GM19043 (cell line): Measurements from ENCODE around the gene GABRB1.
A peak's percentile ranks its signal among the peaks of the same experiment; 100 is the strongest.

Source experiments
- ATAC-seq: cut with Tn5 transposase; IDR thresholded peaks from one replicate; pipeline ENCODE4 v1.9.1; 2021; ENCODE audit warnings: low read depth; ENCODE audit not compliant: unreplicated experiment

The GABRB1 gene

GRCh38 chr4:47451657-47452056, 420.3 kb downstream of the GABRB1 start:
- ATAC-seq = no peak

DNA sequence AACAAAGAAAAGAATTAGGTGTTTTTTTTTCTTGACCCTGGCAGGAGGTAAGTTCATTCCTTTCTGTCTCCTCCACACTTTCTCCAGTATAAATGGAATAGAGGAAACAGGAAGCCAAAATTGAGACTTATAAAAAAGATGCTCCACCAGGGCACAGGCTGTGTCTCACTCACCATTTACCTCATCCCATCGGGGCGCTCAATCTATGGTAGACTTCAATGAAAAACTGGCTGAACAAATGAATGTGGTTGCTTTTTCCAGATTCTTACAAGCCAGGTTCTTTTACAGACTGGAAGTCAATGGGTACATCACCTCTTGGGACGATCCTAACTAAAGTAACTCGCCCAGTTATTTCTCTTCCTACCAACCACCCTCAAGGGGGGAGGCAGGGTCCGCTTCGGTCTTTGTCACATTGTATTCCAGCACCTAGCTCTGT, 431.4 kb downstream of the GABRB1 start:
- ATAC-seq = peak; percentile 14

DNA sequence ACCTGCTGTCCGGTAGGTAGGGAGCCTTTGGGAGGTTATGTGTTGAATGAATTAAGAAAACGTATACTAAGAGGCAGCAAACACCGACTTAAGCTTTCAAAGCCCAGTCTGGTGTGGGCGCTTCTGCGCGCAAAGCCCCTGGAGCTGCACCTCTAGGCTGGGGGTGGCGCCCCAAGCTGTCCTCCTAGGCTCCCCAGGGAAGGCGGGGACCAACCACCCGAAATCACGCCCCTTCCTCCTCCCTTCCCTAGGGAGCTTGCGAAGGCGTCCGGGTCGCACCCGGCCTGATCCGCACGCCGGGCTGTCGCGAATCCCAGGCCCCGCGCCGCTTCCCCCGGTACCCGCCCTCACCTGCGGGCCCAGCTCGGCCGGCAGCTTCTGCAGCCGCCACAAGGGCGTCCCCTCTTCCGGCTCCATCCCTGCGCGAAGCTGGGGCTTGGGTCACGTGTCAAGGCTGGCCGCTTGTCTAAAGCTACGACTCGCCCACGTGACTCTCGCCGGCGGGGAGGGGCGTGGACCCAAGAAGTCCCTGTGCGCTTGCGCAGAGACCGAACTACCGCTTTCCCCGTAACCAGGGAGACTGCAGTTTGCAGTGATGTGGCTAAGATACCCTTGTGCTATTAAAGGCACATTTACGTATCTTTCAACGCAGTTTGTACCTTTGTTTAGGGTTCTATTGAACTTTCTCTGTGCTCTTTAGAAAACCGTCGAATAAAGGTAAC, 432.0 kb downstream of the GABRB1 start, which contains the start of gene COMMD8:
TSS of gene COMMD8 (minus strand) at position 468 of the 722 bp plus-strand sequence. CDS start at position 417, 51 bp downstream.
- peak; percentile 83 for ATAC-seq

GRCh38 chr4:47465004-47465403, 433.6 kb downstream of the GABRB1 start:
- ATAC-seq = peak; percentile 37

DNA sequence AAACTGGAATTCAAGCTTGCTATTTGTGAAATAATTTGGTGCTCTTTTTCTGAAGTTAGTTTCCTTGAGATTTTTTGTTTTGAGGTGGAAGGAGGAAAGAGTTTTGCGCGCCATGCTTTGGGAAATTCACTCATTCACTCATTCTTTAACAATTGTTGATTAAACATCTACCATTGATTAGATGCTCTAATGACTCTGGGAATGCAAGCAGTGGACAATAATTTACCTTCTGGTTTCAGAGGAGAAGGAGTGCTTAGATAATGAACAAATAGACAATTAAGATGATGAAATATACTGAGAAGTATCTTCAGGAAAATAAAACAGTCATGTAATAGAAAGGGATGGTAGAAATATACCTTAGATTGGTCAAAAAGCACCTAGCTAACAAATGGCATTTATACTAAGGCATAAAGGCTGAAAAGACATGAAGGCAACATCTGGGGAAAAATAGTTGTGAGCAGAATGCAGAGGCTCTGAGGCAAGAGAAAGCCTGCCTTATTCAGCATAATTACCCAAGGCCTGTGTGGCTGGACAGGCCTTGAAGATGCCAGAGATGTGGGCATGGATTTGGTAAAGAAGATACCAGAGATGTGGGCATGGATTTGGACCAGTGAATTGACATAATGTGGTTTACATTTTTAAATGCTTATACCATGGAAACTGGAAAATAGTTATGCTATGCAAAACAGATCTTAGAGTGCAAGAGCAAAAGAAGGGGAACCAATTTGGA, 434.9 kb downstream of the GABRB1 start:
- no peak for ATAC-seq

DNA sequence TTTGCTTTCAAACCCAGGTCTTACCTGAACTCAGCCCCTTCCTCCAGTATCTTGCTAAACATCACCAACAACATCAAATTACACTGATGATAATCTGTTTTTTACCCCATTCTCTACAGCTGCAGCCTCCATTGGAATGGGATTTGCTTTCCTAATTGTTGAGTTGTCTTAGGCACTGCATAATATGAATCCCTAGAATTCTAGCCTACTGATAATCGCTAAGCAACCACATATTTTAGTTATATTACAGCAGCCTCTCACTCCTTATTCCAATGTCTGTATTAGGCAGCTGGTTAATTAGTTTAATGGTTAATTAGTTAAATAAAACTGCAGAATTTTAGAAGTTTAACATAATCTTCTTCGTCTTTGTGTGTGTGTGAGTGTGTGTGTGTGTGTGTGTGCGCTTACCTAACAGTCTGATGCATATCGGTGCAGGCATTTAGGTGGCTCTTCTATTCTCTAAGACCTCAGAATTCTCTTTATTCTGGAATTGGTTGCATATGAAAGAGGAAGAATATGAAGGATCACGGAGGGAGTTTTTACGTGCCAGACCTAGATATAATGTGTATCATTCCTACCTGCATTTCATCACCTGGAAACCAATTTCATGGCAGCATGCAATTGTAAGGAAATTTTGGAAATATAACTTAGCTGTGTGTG, 437.5 kb downstream of the GABRB1 start:
- no peak for ATAC-seq

GRCh38 chr4:47469951-47470350, 438.6 kb downstream of the GABRB1 start:
- no peak for ATAC-seq

- no peak for ATAC-seq
Measured at GRCh38 chr4:47471064-47471463, 439.7 kb downstream of the GABRB1 start.

DNA sequence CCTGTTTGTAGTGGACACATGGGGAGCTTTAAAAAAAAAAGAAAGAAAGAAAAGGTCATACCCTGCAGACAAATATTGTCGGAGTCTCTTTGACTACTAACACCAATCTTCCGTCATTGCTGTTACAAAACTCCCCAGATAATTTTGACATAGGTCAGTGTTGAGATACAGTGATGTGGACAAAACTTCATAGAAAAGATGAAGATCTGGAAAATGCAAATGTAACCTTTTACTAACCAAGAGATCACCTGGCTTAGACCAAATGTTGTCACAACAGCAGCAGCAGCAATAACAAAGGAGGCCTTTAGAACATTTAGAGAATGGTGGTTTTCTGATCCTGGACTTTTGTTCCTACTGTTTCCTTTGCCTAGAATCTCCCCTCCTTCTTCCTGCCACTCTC, 440.2 kb downstream of the GABRB1 start:
- no peak for ATAC-seq

- no peak for ATAC-seq
Measured at GRCh38 chr4:47473141-47473750, 441.9 kb downstream of the GABRB1 start.

GRCh38 chr4:47474799-47475198, 443.4 kb downstream of the GABRB1 start:
- no peak for ATAC-seq

- ATAC-seq = no peak
Measured at GRCh38 chr4:47475411-47475810, 444.0 kb downstream of the GABRB1 start.
